CD4-positive, CD25-positive, alpha-beta regulatory T cell (primary cell): ENCODE data around the gene HNRNPDL. TPM values are rescaled to one million over a fixed set of nuclear protein-coding genes. Genes with fewer than 3 reads are reported as not detected.
A peak's percentile ranks its signal among the peaks of the same experiment; 100 is the strongest.
"Not testable (repeated sequence)": the region's sequence is repeated elsewhere in the genome, so short reads cannot be mapped to it uniquely, and the experiment has no call there.

Experiments used
- ATAC-seq, 2 donors: fragments of 150-1000 bp; cut with Tn5 transposase; one replicate each; pipeline ENCODE4 v1.10.0; 2021; ENCODE audit warnings: low read depth in 2 of 2, moderate number of reproducible peaks in 2 of 2, moderate library complexity in 1 of 2
- DNase-seq, 3 donors: peaks; one replicate each; pipeline versions ENCODE4 v3.0.0 to v3.0.0-alpha.2; 2012 to 2022; ENCODE audit warnings: mixed read lengths in 1 of 3
- H3K27ac ChIP-seq: one replicate; pipeline ENCODE4 v1.7.0; 2013; ENCODE audit warnings: mild to moderate bottlenecking, low read length; ENCODE audit not compliant: insufficient read depth, poor library complexity, severe bottlenecking
- H3K27me3 ChIP-seq: one replicate; pipeline ENCODE4 v1.7.0; 2013; ENCODE audit warnings: low read length; ENCODE audit not compliant: control insufficient read depth, insufficient read depth
- H3K36me3 ChIP-seq: one replicate; pipeline ENCODE4 v1.7.0; 2013; ENCODE audit warnings: mild to moderate bottlenecking, low read length, moderate library complexity; ENCODE audit not compliant: control insufficient read depth, insufficient read depth
- H3K4me1 ChIP-seq: 2 replicates; pipeline ENCODE4 v1.7.0; 2013; ENCODE audit warnings: mild to moderate bottlenecking, low read length; ENCODE audit not compliant: insufficient read depth, control insufficient read depth, poor library complexity, severe bottlenecking
- H3K4me3 ChIP-seq: one replicate; pipeline ENCODE4 v1.7.0; 2013; ENCODE audit warnings: low read depth, mild to moderate bottlenecking, low read length, moderate library complexity
- H3K9me3 ChIP-seq, 2 experiments: 1 replicate in 1 of 2; 2 replicates in 1 of 2; pipeline ENCODE4 v1.7.0; 2013; ENCODE audit warnings: low read length in 2 of 2, mild to moderate bottlenecking in 1 of 2, moderate library complexity in 1 of 2; ENCODE audit not compliant: control insufficient read depth in 2 of 2
- H3K27ac Mint-ChIP-seq, 3 donors: one replicate each; pipeline ENCODE4 v1.8.0; 2020 to 2022; ENCODE audit warnings: mild to moderate bottlenecking in 3 of 3, mixed read lengths in 3 of 3, moderate library complexity in 2 of 3
- H3K27me3 Mint-ChIP-seq: one replicate; pipeline ENCODE4 v1.8.0; 2022; ENCODE audit warnings: mild to moderate bottlenecking, mixed read lengths
- H3K36me3 Mint-ChIP-seq: one replicate; pipeline ENCODE4 v1.8.0; 2020; ENCODE audit warnings: mixed read lengths
- H3K4me1 Mint-ChIP-seq, 4 donors: one replicate each; pipeline ENCODE4 v1.8.0; 2020 to 2022; ENCODE audit warnings: mixed read lengths in 4 of 4, mild to moderate bottlenecking in 1 of 4
- H3K4me3 Mint-ChIP-seq, 4 donors: one replicate each; pipeline ENCODE4 v1.8.0; 2020 to 2022; ENCODE audit warnings: mild to moderate bottlenecking in 4 of 4, mixed read lengths in 4 of 4, moderate library complexity in 3 of 4
- H3K9me3 Mint-ChIP-seq, 7 donors: one replicate each; pipeline ENCODE4 v1.8.0; 2020 to 2022; ENCODE audit warnings: mixed read lengths in 7 of 7, mild to moderate bottlenecking in 3 of 7, moderate library complexity in 2 of 7
- polyA plus RNA-seq, 4 donors: library from polyadenylated mRNA; unstranded; fragments of 300-500 nt; fragmentation: Illumina TruSeq; gene quantifications; one replicate each; pipeline ENCODE4 v1.2.3, GENCODE V29; 2021
- total RNA-seq: library from RNA; stranded (reverse); gene quantifications from one replicate; pipeline ENCODE4 v1.2.3, GENCODE V29; 2022

The HNRNPDL gene
- total RNA-seq (337 TPM), polyA plus RNA-seq (100 to 1,000 TPM; 142 to 186 (median 168) TPM)

DNA sequence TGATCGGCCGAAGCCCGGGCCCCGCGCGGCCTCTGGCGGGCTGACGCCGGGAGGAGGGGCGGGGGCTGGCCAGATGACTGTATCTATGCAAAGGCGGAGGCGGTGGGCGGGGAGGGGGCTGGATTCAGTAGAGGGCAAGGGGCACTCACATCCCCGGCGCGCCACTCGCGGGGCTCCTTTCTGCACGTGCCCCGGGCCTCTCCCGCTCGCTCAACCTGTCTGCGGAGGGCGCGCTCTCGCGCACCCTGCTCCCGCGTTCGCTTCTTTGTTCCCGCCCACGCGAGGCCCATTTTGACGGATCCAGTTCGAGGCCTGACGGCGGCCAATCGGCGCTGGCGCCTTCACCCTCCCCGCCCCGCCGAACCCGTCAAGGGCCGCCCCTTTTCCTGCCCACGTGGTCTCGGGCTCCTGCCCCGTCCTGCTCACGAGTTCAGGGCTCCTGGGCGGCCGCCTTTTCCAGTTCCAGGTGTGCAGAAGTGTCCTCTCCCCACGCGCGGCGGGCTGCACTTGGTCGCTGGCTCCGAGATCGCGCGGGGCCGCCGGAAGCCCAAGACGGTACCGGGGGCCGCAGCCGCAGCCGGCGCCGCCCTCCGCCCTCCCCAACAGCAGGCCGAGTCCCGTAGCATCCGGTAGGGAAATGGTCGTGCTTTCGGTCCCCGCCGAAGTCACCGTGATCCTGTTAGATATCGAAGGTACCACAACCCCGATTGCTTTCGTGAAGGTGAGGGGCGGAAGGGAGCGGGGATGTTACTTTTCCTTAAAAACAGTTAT lies at the start of gene HNRNPDL, which contains the start of gene ENOPH1:
HNRNPDL (minus strand) TSS at position 270 of the 771 bp plus-strand sequence. CDS start 772 bp downstream, outside the sequence.
ENOPH1 (plus strand) TSS at position 398 of the 771 bp plus-strand sequence; CDS start at position 638, 240 bp downstream.
- Mint-ChIP-seq H3K27ac (peak within 1 kb of the TSS; percentile 98 to 100 (median 98)), H3K4me1 (peaks cover 40 to 73% (median 51%) of the 10 kb centered on the region in 4 donors), H3K9me3 (peaks cover 0 to 4% (median 0%) of the 10 kb centered on the region in 7 donors), H3K4me3 (peak within 1 kb of the TSS; percentile 99 to 100 (median 100)), H3K36me3 (peaks cover 32% of the 10 kb centered on the region), H3K27me3 (peaks cover 10% of the 10 kb centered on the region)
- peak within 1 kb of the TSS; percentile 99 for H3K27ac ChIP-seq
- H3K4me3 ChIP-seq, result peak within 1 kb of the TSS; percentile 91
- H3K9me3 ChIP-seq, result no peaks in the 10 kb centered on the region
- DNase-seq (peak; percentile 95 to 97 (median 95)), ATAC-seq (peak; percentile 74 to 79)
- peaks cover 48% of the 10 kb centered on the region for H3K4me1 ChIP-seq
- H3K27me3 ChIP-seq, result no peaks in the 10 kb centered on the region
- peaks cover 33% of the 10 kb centered on the region for H3K36me3 ChIP-seq

DNA sequence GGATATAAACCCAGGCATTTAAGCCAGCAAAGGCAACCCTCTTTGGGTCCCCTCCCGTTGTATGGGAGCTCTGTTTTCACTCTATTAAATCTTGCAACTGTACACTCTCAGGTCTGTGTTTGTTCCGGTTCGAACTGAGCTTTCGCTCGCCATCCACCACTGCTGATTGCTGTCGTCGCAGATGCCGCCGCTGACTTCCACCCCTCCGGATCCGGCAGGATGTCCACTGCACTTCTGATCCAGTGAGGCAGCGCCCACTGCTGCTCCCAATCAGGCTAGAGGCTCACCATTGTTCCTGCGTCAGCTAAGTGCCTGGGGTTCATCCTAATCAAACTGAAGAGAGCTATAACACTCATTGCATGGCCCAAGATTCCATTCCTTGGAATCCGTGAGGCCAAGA lies 49.3 kb upstream of the HNRNPDL start:
- H3K9me3 Mint-ChIP-seq, result no peaks in the 10 kb centered on the region
- no peaks in the 10 kb centered on the region for H3K4me1 Mint-ChIP-seq
- H3K4me3 Mint-ChIP-seq, result no peak overlapping the region
- no peak overlapping the region for H3K27ac Mint-ChIP-seq
- H3K27me3 ChIP-seq, result no peaks in the 10 kb centered on the region
- ATAC-seq, result no peak
- no peaks in the 10 kb centered on the region for H3K27me3 Mint-ChIP-seq
- H3K9me3 ChIP-seq, result no peaks in the 10 kb centered on the region
- no peak overlapping the region for H3K4me3 ChIP-seq
- no peaks in the 10 kb centered on the region for H3K36me3 ChIP-seq
- no peaks in the 10 kb centered on the region for H3K4me1 ChIP-seq
- H3K27ac ChIP-seq, result no peak overlapping the region
- no peak for DNase-seq
- peaks cover 15% of the 10 kb centered on the region for H3K36me3 Mint-ChIP-seq

DNA sequence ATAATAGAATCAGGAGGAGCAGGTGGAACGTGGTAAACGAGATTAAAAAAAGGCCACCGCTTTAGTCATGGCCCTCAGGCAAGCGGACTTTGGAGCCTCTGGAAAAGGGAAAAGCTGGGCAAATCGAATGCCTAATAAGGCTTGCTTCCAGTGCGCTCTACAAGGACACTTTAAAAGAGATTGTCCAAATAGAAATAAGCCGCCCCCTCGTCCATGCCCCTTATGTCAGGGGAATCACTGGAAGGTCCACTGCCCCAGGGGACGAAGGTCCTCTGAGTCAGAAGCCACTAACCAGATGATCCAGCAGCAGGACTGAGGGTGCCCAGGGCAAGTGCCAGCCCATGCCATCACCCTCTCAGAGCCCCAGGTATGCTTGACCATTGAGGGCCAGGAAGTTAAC lies 47.2 kb upstream of the HNRNPDL start:
- H3K36me3 Mint-ChIP-seq, result peaks cover 15% of the 10 kb centered on the region
- H3K36me3 ChIP-seq, H3K9me3 Mint-ChIP-seq, H3K27me3 ChIP-seq, H3K4me3 ChIP-seq, H3K27ac Mint-ChIP-seq, H3K9me3 ChIP-seq, ATAC-seq, H3K27ac ChIP-seq, H3K4me1 Mint-ChIP-seq, H3K4me3 Mint-ChIP-seq, H3K4me1 ChIP-seq, DNase-seq, H3K27me3 Mint-ChIP-seq: not testable (repeated sequence)

DNA sequence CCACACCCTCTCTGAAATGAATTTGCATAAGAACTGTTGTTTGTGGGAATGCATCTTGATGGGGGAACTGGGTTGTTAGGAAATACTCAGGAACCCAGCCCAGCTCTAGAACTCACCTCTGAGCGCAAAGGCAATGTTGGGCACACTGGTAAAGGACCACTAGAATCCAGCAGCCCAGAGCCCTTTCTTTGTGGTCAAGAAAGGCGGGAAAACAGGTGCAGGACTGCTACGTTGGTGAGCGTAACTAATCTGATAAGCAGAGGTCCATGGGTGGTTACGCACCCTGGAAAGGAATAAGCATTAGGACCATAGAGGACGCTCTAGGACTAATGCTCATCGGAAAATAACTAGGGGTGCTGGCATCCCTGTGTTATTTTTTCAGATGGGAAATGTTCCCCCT lies 45.7 kb upstream of the HNRNPDL start:
- not testable (repeated sequence) for H3K27me3 ChIP-seq, H3K4me1 Mint-ChIP-seq, H3K4me1 ChIP-seq, H3K27ac Mint-ChIP-seq, H3K4me3 Mint-ChIP-seq, H3K36me3 ChIP-seq, H3K9me3 ChIP-seq, DNase-seq, H3K27me3 Mint-ChIP-seq, H3K27ac ChIP-seq, H3K9me3 Mint-ChIP-seq, ATAC-seq, H3K4me3 ChIP-seq
- peaks cover 11% of the 10 kb centered on the region for H3K36me3 Mint-ChIP-seq

DNA sequence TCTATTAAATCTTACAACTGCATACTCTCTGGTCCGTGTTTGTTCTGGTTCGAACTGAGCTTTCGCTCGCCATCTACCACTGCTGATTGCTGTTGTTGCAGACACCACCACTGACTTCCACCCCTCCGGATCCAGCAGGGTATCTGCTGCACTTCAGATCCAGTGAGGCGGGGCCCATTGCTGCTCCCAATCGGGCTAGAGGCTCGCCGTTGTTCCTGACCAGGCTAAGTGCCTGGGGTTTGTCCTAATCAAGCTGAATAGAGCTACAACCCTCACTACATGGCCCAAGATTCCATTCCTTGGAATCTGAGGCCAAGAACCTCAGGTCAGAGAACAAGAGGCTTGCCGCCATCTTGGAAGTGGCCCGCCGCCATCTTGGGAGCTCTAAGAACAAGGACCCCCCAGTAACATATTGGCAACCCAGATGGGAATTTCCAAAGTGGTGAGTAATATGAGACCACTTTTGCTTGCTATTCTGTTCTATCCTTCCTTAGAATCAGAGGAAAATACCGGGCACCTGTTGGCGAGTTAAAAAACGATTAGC lies 43.4 kb upstream of the HNRNPDL start:
- Histone ChIP-seq H3K27me3 (no peaks in the 10 kb centered on the region), H3K27ac (no peak overlapping the region), H3K36me3 (no peaks in the 10 kb centered on the region), H3K4me3 (no peak overlapping the region), H3K4me1 (no peaks in the 10 kb centered on the region), H3K9me3 (no peaks in the 10 kb centered on the region)
- Mint-ChIP-seq H3K36me3 (peaks cover 6% of the 10 kb centered on the region), H3K27me3 (no peaks in the 10 kb centered on the region), H3K27ac (no peak overlapping the region), H3K4me1 (no peaks in the 10 kb centered on the region), H3K4me3 (no peak overlapping the region), H3K9me3 (no peaks in the 10 kb centered on the region)
- ATAC-seq, result no peak
- DNase-seq, result no peak

DNA sequence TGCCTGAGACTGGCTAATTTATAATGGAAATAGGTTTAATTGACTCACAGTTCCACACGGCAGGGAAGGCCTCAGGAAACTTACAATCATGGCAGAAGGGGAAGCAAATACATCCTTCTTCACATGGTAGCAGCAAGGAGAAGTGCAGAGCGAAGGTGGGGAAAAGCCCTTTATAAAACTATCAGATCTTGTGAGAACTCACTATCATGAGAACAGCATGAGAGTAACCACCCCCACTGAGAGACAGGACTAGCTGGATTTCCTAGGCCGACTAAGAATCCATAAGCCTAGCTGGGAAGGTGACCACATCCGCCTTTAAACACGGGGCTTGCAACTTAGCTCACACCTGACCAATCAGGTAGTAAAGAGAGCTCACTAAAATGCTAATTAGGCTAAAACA lies 42.8 kb upstream of the HNRNPDL start:
- not testable (repeated sequence) for H3K27me3 ChIP-seq, H3K9me3 Mint-ChIP-seq, H3K4me3 Mint-ChIP-seq, H3K27ac ChIP-seq, H3K36me3 ChIP-seq, H3K4me3 ChIP-seq, H3K9me3 ChIP-seq, ATAC-seq, H3K27ac Mint-ChIP-seq, DNase-seq, H3K27me3 Mint-ChIP-seq, H3K4me1 Mint-ChIP-seq, H3K4me1 ChIP-seq
- peaks cover 11% of the 10 kb centered on the region for H3K36me3 Mint-ChIP-seq

DNA sequence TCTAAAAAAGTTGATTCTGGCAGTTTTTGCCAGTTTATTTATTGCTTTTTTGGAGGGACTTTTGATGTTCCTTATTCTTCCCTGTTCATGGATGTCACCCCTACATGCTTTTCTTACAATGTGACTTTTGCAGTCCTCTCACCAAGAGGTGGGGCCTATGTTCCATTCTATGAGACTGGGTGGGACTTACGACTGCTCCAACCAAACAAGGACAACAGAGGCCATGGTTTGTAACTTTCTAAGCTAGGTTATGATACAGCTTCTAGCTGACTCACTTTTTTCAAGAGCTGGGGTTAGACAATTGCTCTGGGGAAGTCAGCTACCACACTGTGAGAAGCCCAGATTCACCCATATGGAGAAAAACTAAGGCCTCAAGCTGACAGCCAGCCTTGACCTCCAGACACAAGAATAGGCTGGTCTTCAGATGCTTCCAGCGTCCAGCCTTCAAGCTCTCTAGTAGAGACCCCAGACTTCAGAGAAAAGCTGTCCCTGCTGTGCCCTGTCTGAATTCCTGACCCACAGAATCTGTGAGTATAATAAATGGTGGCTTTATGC lies 39.6 kb upstream of the HNRNPDL start:
- Mint-ChIP-seq H3K4me1 (no peaks in the 10 kb centered on the region), H3K9me3 (no peaks in the 10 kb centered on the region), H3K27me3 (no peaks in the 10 kb centered on the region), H3K27ac (peak overlapping the region in 1 of 3 donors; percentile 17), H3K4me3 (no peak overlapping the region), H3K36me3 (peaks cover 12% of the 10 kb centered on the region)
- Histone ChIP-seq H3K9me3 (no peaks in the 10 kb centered on the region), H3K27me3 (no peaks in the 10 kb centered on the region), H3K4me3 (no peak overlapping the region), H3K27ac (no peak overlapping the region), H3K36me3 (no peaks in the 10 kb centered on the region), H3K4me1 (no peaks in the 10 kb centered on the region)
- ATAC-seq (no peak), DNase-seq (no peak)
